Measurements from ENCODE around the gene ADAMTSL1.

The ADAMTSL1 gene

DNA sequence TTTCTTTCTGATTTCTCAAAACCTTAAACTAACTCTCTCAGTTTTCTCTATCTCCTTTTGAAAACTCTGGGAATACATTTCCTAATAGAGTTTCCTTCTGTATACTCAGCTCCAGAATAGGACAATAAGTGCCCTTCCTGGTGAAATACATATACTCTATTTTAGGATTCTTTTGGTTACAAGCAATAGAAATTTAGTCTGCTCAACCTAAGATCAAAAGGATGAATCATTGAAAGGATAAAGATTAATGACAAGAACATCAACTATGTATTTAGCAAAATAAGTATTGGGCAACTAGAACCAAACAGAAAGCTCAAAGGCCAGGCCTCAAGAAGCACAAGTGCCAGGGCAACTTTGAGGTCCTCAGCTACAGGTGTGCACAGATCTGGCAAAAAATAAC, 127.1 kb downstream of the ADAMTSL1 start:
- TF ChIP-seq, protein P1, sequence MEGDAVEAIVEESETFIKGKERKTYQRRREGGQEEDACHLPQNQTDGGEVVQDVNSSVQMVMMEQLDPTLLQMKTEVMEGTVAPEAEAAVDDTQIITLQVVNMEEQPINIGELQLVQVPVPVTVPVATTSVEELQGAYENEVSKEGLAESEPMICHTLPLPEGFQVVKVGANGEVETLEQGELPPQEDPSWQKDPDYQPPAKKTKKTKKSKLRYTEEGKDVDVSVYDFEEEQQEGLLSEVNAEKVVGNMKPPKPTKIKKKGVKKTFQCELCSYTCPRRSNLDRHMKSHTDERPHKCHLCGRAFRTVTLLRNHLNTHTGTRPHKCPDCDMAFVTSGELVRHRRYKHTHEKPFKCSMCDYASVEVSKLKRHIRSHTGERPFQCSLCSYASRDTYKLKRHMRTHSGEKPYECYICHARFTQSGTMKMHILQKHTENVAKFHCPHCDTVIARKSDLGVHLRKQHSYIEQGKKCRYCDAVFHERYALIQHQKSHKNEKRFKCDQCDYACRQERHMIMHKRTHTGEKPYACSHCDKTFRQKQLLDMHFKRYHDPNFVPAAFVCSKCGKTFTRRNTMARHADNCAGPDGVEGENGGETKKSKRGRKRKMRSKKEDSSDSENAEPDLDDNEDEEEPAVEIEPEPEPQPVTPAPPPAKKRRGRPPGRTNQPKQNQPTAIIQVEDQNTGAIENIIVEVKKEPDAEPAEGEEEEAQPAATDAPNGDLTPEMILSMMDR (IDR thresholded peaks at IDR 0.05) = no peak

DNA sequence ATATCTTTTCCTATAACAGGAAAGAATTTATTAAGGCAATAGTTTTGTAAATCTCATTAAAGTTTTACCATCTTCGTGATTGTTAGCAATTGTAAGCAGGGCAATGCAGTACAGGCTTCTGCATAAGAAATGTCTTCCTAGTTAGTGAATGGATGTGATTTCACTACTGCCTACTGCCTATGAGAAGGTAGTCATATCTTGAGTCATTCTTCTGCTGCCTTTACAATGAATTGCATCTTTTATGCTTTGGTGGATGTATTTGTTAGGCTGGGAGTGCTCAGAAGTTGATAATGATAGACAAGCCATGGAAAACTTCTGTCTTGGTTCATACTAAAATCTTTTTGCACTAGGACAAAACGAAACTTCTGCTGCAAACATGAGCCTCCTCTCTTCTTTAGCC, 128.0 kb downstream of the ADAMTSL1 start:
- TF ChIP-seq, protein P1 (IDR thresholded peaks at IDR 0.05) = no peak

DNA sequence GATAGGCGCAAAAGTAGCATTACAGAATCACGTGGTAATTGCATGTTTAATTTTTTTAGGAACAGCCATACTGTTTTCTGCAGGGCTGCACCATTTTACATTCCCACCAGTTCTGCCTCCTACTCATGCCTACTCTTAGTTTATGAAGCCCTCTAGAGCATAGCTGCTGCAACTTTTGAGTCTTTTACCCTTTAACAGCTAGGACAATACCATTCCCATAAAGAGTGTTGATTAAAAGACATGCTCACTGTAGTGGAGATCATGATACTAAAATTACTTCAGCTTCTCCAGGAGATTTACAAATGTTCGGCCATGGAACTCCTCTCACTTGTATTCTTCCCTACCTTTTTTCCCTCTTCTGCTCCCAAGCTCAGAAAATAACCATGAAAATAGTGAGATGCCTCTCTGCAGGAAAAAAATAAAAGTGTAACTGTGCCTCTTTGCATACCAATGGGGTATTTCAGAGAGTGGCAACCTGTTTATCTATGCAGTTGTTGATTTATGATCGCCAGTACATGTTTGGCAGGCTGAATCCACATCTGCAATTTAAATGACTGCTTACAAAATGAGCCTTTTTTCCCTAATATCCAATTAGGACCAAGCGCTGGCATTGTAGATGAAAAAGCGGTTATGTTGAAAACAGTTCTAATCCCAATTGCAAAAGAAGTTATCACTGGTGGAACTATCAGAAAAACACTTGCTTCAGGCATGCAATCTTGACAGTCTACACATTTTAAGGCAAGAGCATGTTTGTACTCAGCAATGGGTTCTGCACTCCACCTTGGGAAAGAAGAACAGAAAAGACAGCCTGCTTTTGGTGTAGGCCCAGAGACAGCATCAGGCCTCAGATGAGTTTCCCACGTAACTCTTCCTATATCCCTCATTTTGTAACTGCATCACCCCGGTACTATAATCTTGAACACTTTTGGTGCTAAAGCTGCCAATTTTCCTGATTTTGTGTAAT, 131.1 kb downstream of the ADAMTSL1 start:
- TF ChIP-seq, protein P1 (IDR thresholded peaks at IDR 0.05) = no peak

DNA sequence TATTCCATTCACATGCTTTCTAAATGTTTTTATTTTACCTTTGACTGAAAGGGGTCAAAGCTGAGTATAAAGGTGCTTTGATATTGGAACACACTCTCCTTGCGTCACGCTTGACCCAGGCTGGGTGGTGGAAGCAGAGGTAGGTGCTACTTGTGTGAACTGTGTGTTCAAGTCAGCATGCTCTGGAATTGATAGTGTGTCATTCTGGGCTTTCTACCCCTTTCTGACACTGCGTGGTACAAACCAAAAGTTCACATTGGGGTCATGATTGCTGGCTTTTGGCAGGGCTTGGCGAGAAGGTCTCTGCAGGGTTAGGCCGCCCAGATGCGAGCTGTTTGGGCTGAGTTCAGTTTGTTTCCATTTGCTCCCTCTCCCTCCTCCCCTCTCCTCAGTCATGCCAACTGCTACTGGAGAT, 131.8 kb downstream of the ADAMTSL1 start:
- TF ChIP-seq, protein P1 (IDR thresholded peaks at IDR 0.05) = no peak

DNA sequence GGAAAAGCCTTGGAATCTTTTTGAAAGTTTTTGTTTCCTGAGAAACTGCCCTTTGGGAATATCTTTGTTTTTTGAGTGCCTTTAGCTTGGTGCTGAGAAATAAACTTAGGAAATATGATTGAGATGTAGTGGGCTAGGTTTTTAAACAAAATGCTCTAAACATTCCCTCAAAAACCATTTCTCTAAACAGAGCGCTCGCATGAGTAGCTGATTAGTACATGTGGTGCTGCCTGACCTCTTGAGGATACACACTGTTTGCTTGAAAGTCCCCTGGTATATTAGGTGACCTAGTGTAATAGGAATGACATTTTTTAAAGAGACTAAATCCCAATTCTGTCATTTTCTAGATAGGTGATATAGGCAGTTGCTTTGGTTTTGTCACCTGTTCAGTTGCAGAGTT, 132.3 kb downstream of the ADAMTSL1 start:
- TF ChIP-seq, protein P1 (IDR thresholded peaks at IDR 0.05) = no peak

DNA sequence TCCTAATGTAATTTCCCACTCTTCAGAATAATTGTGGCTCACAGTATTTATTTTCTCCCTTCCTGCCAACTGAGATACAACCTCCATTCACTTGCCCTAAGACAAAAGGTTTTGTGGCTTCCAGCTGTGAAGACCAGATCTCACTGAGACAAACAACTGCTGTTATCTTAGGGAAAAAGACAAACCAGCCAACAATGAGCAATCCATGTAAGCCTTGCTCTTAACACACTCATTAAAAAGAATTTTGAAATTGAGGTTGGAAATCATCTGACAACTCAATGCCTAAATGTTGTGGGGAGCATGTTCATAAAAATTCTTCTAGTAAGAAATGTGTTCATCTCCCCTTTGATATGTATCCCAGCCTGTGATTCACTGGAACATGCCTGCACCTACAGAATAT, 132.9 kb downstream of the ADAMTSL1 start:
- TF ChIP-seq, protein P1 (IDR thresholded peaks at IDR 0.05) = no peak

DNA sequence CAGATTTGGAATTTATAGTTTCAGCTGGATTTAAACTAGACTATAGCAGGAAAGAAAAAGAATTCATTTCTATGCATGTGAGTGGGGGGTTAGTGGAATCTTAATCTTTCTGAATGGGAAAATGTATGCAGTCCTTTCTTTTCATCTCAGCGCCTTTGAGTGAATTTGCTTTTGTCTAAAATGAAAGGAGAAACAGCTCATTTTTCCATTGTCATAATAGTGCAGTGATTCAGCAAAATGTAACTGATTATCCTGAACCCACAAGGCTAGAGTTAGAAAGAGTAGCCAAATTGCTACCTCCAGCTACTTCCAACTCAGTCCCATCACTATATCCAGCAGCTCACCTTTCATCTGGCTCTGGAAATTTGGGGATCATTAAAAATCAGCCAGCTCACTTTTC, 134.4 kb downstream of the ADAMTSL1 start:
- TF ChIP-seq, protein P1 (IDR thresholded peaks at IDR 0.05) = no peak

Measured in LNCAP (cell line).